Transverse colon (tissue), 3 donors: ENCODE measurements around the gene CEBPZ.

Experiments used
- EP300 ChIP-seq: sonication (generic); formaldehyde crosslinking; IDR thresholded peaks from one replicate; pipeline ENCODE4 v1.6.1; 2017; ENCODE audit warnings: antibody characterized with exemption, low read depth
- TF ChIP-seq, protein P1 (sequence below), 5 experiments: fragments of 200-600 bp in 3 of 5; fragments of 450-650 bp in 2 of 5; sonication (generic) in 3 of 5; IDR thresholded peaks; 1 replicate in 2 of 5; 2 replicates in 3 of 5; pipeline ENCODE4 v1.5.1; 2016 to 2017; ENCODE audit warnings: antibody characterized with exemption in 5 of 5, inconsistent platforms in 3 of 5, mild to moderate bottlenecking in 2 of 5, moderate library complexity in 1 of 5

DNA sequence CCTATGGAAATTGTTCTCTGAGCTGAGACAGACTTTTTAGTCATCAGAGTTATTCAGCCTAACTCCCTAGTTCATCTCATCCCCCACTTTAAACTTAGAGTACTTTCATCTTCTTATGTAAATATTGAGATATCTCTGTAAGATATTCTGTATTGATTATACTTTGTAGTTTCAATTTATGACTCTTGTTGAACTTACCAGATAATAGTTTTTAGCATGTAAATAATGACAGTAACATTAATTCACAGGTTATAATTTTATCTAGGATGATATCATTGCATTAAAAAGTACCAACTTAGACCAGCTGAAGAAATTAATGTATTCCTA, 59.8 kb downstream of the CEBPZ start:
- no peak for TF ChIP-seq EP300
- TF ChIP-seq, protein P1, sequence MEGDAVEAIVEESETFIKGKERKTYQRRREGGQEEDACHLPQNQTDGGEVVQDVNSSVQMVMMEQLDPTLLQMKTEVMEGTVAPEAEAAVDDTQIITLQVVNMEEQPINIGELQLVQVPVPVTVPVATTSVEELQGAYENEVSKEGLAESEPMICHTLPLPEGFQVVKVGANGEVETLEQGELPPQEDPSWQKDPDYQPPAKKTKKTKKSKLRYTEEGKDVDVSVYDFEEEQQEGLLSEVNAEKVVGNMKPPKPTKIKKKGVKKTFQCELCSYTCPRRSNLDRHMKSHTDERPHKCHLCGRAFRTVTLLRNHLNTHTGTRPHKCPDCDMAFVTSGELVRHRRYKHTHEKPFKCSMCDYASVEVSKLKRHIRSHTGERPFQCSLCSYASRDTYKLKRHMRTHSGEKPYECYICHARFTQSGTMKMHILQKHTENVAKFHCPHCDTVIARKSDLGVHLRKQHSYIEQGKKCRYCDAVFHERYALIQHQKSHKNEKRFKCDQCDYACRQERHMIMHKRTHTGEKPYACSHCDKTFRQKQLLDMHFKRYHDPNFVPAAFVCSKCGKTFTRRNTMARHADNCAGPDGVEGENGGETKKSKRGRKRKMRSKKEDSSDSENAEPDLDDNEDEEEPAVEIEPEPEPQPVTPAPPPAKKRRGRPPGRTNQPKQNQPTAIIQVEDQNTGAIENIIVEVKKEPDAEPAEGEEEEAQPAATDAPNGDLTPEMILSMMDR (IDR thresholded peaks at IDR 0.05), result no peak
